ENCODE data around the gene ZBTB9.

Gene ZBTB9

GRCh38 chr6:33490198-33490597, 35.8 kb downstream of the ZBTB9 start:
- Histone ChIP-seq H3K4me1 (ENCODE audit: control insufficient read depth, insufficient read depth, low read length) (no peaks in the 10 kb centered on the region), H3K27ac (ENCODE audit: extremely low read depth, low read depth, low read length) (no peak overlapping the region), H3K4me3 (ENCODE audit: low read depth, low read length) (no peak overlapping the region), H3K36me3 (ENCODE audit: control insufficient read depth in 2 of 2, insufficient read depth in 1 of 2, low read length in 2 of 2) (no peaks in the 10 kb centered on the region), H3K9me3 (ENCODE audit: control insufficient read depth, insufficient read depth, low read depth, low read length) (no peaks in the 10 kb centered on the region)
- TF ChIP-seq TRIM28 (IDR thresholded peaks at IDR 0.05; ENCODE audit: borderline replicate concordance, low read length) (no peak), CTCF (tag by site-specific recombination; IDR thresholded peaks at IDR 0.05) (peak; percentile 13; the same call in 1 of the 2 replicates), ZNF121 (tag by site-specific recombination; IDR thresholded peaks at IDR 0.05) (0 out of 2 replicates have a peak, but pooled peaks have one; percentile 10)
- ChIA-PET CTCF (interaction anchor here (0.7 to 1.3 kb wide), 2 partner anchors 64 to 210 kb away, joined by 3 read pairs; no protein-coding TSS in a partner anchor), POLR2A (interaction anchor here (1.9 kb wide), 1 partner anchor 36 kb away, joined by 6 read pairs; the partner anchor contains the start of gene ZBTB9)

- TF ChIP-seq ZNF548 (tag by site-specific recombination; IDR thresholded peaks at IDR 0.05) = no peak
- TF ChIP-seq CTCF (tag by site-specific recombination; IDR thresholded peaks at IDR 0.05) = peak; percentile 4; the same call in 1 of the 2 replicates
- TF ChIP-seq ZIC2 (tag by site-specific recombination; IDR thresholded peaks at IDR 0.05) = peak; percentile 26; the same call in 1 of the 2 replicates
- no peak for TF ChIP-seq ZFP3 (tag by site-specific recombination; IDR thresholded peaks at IDR 0.05; ENCODE audit: low read depth)
- POLR2A ChIA-PET = interaction anchor here (1.9 kb wide), 1 partner anchor 36 kb away, joined by 6 read pairs; the partner anchor contains the start of gene ZBTB9
Observed at GRCh38 chr6:33490621-33491020, 36.2 kb downstream of the ZBTB9 start.

GRCh38 chr6:33492093-33492492, 37.7 kb downstream of the ZBTB9 start:
- Histone ChIP-seq H3K27ac (ENCODE audit: extremely low read depth, low read depth, low read length) (no peak overlapping the region), H3K4me3 (ENCODE audit: low read depth, low read length) (no peak overlapping the region), H3K36me3 (ENCODE audit: control insufficient read depth in 2 of 2, insufficient read depth in 1 of 2, low read length in 2 of 2) (no peaks in the 10 kb centered on the region), H3K9me3 (ENCODE audit: control insufficient read depth, insufficient read depth, low read depth, low read length) (no peaks in the 10 kb centered on the region), H3K4me1 (ENCODE audit: control insufficient read depth, insufficient read depth, low read length) (no peaks in the 10 kb centered on the region)
- ChIA-PET POLR2A (interaction anchor here (0.5 to 0.8 kb wide), 2 partner anchors 19 to 82 kb away, joined by 3 read pairs; no protein-coding TSS in a partner anchor), CTCF (interaction anchor here (1.0 kb wide), 1 partner anchor 12 kb away, joined by 3 read pairs; no protein-coding TSS in a partner anchor)
- TF ChIP-seq TCF7L2 (IDR thresholded peaks at IDR 0.05; ENCODE audit: borderline replicate concordance, low read depth, low read length) (no peak), ZNF580 (tag by site-specific recombination; IDR thresholded peaks at IDR 0.05) (no peak), ZNF785 (tag by site-specific recombination; IDR thresholded peaks at IDR 0.05) (no peak), RBAK (tag by site-specific recombination; IDR thresholded peaks at IDR 0.05) (no peak)

More at GRCh38 chr6:33490621-33491020, 36.2 kb downstream of the ZBTB9 start:
- CTCF ChIA-PET = interaction anchor here (0.6 to 1.3 kb wide), 3 partner anchors 210 to 278 kb away, joined by 3 read pairs; no protein-coding TSS in a partner anchor
- no peaks in the 10 kb centered on the region for H3K36me3 ChIP-seq (ENCODE audit: control insufficient read depth in 2 of 2, insufficient read depth in 1 of 2, low read length in 2 of 2)
- H3K4me1 ChIP-seq (ENCODE audit: control insufficient read depth, insufficient read depth, low read length) = no peaks in the 10 kb centered on the region
- H3K9me3 ChIP-seq (ENCODE audit: control insufficient read depth, insufficient read depth, low read depth, low read length) = no peaks in the 10 kb centered on the region
- no peak overlapping the region for H3K4me3 ChIP-seq (ENCODE audit: low read depth, low read length)
- no peak overlapping the region for H3K27ac ChIP-seq (ENCODE audit: extremely low read depth, low read depth, low read length)

- Histone ChIP-seq H3K27ac (ENCODE audit: extremely low read depth, low read depth, low read length) (no peak overlapping the region), H3K36me3 (ENCODE audit: control insufficient read depth in 2 of 2, insufficient read depth in 1 of 2, low read length in 2 of 2) (no peaks in the 10 kb centered on the region), H3K4me3 (ENCODE audit: low read depth, low read length) (no peak overlapping the region), H3K4me1 (ENCODE audit: control insufficient read depth, insufficient read depth, low read length) (no peaks in the 10 kb centered on the region), H3K9me3 (ENCODE audit: control insufficient read depth, insufficient read depth, low read depth, low read length) (no peaks in the 10 kb centered on the region)
- POLR2A ChIA-PET = no interaction called here
- CTCF ChIA-PET = no interaction called here
- TF ChIP-seq HOXC10 (CRISPR knock-in tag; IDR thresholded peaks at IDR 0.05) (no peak), SETDB1 (IDR thresholded peaks at IDR 0.05; ENCODE audit: insufficient read length, low read length) (no peak), ZNF555 (tag by site-specific recombination; conservative IDR thresholded peaks at IDR 0.05) (no peak), ZBTB7A (tag by site-specific recombination; IDR thresholded peaks at IDR 0.05; ENCODE audit: low read depth) (no peak), GLIS1 (tag by site-specific recombination; IDR thresholded peaks at IDR 0.05) (no peak), ZNF10 (tag by site-specific recombination; IDR thresholded peaks at IDR 0.05) (no peak), KLF9 (tag by site-specific recombination; IDR thresholded peaks at IDR 0.05; ENCODE audit: low read depth) (no peak), ZNF248 (tag by site-specific recombination; IDR thresholded peaks at IDR 0.05) (no peak), ZSCAN4 (tag by site-specific recombination; IDR thresholded peaks at IDR 0.05) (no peak)
Observed at GRCh38 chr6:33497157-33497556, 42.8 kb downstream of the ZBTB9 start.
